SJCRH30 (cell line): Measurements from ENCODE around the gene PRPF6. TPM values are rescaled to one million over a fixed set of nuclear protein-coding genes. Genes with fewer than 3 reads are reported as not detected.

ENCODE experiments used
- total RNA-seq: library from RNA; depleted of rRNA; stranded (reverse); fragments of >200 nt; shearing (Covaris generic); gene quantifications from 2 replicates; pipeline ENCODE4 v1.2.3, GENCODE V29; 2014; rRNA removed

Gene PRPF6
- total RNA-seq, 1 experiment from 2014 or later = 70.1 TPM

Other genes starting within 250 kb of the PRPF6 start
- gene LIME1, start 244.5 kb upstream of the PRPF6 start, total RNA-seq = 4.5 and 10.0 TPM in 2 replicates
- gene SLC2A4RG, start 241.4 kb upstream of the PRPF6 start, total RNA-seq = 52.8 and 64.7 TPM in 2 replicates
- gene ZBTB46, start 149.9 kb upstream of the PRPF6 start, total RNA-seq = 4.0 and 5.0 TPM in 2 replicates
- not detected in 2 replicates for gene ABHD16B, start 119.6 kb upstream of the PRPF6 start, total RNA-seq
- gene TPD52L2, start 115.9 kb upstream of the PRPF6 start, total RNA-seq = 96.4 and 105 TPM in 2 replicates
- gene DNAJC5, start 86.0 kb upstream of the PRPF6 start, total RNA-seq = 79.6 and 81.1 TPM in 2 replicates
- gene UCKL1, start 24.7 kb upstream of the PRPF6 start, total RNA-seq = 27.1 and 35.0 TPM in 2 replicates
- gene ZNF512B, start 11.2 kb upstream of the PRPF6 start, total RNA-seq = 19.1 and 19.6 TPM in 2 replicates
- gene SAMD10, start 1.5 kb upstream of the PRPF6 start, total RNA-seq = 0.08 TPM in 1 of 2 replicates, not detected in the other
- 2.0 and 3.0 TPM in 2 replicates for gene C20orf204, start 55.0 kb downstream of the PRPF6 start, total RNA-seq
- gene SOX18, start 68.5 kb downstream of the PRPF6 start, total RNA-seq = 0.13 and 0.14 TPM in 2 replicates
- gene TCEA2, start 82.1 kb downstream of the PRPF6 start, total RNA-seq = 12.6 and 16.9 TPM in 2 replicates
- 17.2 and 18.8 TPM in 2 replicates for gene RGS19, start 98.4 kb downstream of the PRPF6 start, total RNA-seq
- gene OPRL1, start 99.0 kb downstream of the PRPF6 start, total RNA-seq = 0.28 and 0.43 TPM in 2 replicates
- gene LKAAEAR1, start 103.3 kb downstream of the PRPF6 start, total RNA-seq = not detected in 2 replicates
- gene NPBWR2, start 126.4 kb downstream of the PRPF6 start, total RNA-seq = not detected in 2 replicates
- gene MYT1, start 183.3 kb downstream of the PRPF6 start, total RNA-seq = 0.10 TPM in 1 of 2 replicates, not detected in the other